Measurements from ENCODE around the gene IGSF3. TPM values are rescaled to one million over a fixed set of nuclear protein-coding genes. Genes with fewer than 3 reads are reported as not detected.

The IGSF3 gene
- 1 to 10 TPM; 1.5 to 8.0 TPM for total RNA-seq

DNA sequence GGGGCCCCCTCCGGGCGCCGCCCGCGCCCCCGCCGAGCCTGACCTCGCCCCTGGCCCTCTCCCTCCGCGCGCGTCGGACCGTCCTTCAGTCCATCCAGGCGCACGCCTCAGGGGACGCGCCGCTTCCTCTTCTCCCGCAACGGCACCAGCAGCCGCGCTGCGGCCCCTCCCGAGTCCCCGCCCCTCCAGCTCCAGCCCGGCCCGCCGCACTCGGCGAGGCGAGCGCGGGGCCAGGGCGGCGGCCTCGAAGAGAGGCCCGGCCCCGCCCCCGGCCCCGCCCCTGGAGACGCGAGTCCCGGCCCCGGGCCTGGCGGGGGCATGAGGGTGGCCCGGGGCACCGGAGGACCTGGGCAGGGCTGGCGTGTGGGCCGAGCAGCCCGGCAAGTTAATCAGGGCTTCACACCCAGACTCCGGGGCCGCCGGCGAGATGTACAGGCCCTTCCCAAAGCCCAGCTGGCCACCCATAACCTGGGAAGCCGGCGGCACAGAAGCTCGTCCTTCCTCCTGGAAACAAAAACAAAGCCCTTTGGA is at the start of gene IGSF3:
IGSF3 (minus strand) TSS at position 159 of the 531 bp plus-strand sequence. CDS start 1,407 bp downstream, outside the sequence.
- no peaks in the 10 kb centered on the region for H3K36me3 ChIP-seq
- ATAC-seq (ENCODE audit: insufficient number of reproducible peaks, low FRiP score, low read depth) (no peak), DNase-seq (ENCODE audit: low spot score) (no peak)
- H3K4me3 ChIP-seq: peak within 1 kb of the TSS; percentile 89
- H3K9me3 ChIP-seq: no peaks in the 10 kb centered on the region
- TF ChIP-seq, protein P1, sequence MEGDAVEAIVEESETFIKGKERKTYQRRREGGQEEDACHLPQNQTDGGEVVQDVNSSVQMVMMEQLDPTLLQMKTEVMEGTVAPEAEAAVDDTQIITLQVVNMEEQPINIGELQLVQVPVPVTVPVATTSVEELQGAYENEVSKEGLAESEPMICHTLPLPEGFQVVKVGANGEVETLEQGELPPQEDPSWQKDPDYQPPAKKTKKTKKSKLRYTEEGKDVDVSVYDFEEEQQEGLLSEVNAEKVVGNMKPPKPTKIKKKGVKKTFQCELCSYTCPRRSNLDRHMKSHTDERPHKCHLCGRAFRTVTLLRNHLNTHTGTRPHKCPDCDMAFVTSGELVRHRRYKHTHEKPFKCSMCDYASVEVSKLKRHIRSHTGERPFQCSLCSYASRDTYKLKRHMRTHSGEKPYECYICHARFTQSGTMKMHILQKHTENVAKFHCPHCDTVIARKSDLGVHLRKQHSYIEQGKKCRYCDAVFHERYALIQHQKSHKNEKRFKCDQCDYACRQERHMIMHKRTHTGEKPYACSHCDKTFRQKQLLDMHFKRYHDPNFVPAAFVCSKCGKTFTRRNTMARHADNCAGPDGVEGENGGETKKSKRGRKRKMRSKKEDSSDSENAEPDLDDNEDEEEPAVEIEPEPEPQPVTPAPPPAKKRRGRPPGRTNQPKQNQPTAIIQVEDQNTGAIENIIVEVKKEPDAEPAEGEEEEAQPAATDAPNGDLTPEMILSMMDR (IDR thresholded peaks at IDR 0.05): no peak
- no peak within 1 kb of the TSS for H3K27ac ChIP-seq
- H3K27me3 ChIP-seq (replicated peaks; ENCODE audit: insufficient read depth): no peaks in the 10 kb centered on the region
- peaks cover 11 to 13% of the 10 kb centered on the region in 2 donors for H3K4me1 ChIP-seq (ENCODE audit: control insufficient read depth in 1 of 2, low read depth in 2 of 2)

DNA sequence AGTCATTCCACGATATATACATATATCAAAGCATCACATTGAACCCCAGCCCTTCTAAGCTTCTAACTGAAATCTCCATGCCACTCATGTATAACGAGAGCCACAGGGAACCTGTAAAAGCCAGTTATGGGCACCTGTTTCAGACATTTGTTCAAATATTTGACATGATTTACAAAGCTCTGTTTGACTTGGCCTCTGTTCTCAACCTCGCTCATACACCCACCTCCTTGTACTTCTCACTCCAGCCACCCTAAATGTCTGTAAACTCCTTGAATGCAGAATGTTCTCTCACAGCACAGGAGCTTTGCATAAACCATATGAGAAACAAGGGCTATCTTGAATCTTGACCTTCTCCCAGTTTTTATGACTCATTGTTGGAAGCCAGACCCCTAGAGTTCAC is 49.8 kb upstream of the IGSF3 start:
- TF ChIP-seq, protein P1 (IDR thresholded peaks at IDR 0.05): no peak
- H3K9me3 ChIP-seq: no peaks in the 10 kb centered on the region
- H3K36me3 ChIP-seq: no peaks in the 10 kb centered on the region
- DNase-seq (ENCODE audit: low spot score) (no peak), ATAC-seq (ENCODE audit: insufficient number of reproducible peaks, low FRiP score, low read depth) (no peak)
- H3K4me1 ChIP-seq (ENCODE audit: control insufficient read depth in 1 of 2, low read depth in 2 of 2): no peaks in the 10 kb centered on the region
- H3K27ac ChIP-seq: no peak overlapping the region
- no peak overlapping the region for H3K4me3 ChIP-seq
- H3K27me3 ChIP-seq (replicated peaks; ENCODE audit: insufficient read depth): no peaks in the 10 kb centered on the region

DNA sequence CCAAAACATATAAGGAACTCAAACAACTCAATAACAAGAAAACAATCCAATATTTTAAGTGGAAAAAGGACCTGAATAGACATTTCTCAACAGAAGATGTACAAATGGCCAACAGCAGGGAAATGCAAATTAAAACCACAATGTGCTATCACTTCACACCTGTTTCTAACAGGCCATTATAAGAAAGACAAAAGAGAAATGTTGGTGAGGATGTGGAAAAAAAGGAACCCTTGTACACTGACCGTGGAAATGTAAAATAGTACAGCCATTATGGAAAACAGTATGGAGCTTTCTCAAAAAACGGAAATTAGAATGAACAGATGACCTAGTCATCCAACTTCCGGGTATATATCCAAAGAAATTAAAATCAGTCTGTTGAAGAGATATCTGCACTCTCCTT is 48.9 kb upstream of the IGSF3 start:
- ATAC-seq (ENCODE audit: insufficient number of reproducible peaks, low FRiP score, low read depth) (no peak), DNase-seq (ENCODE audit: low spot score) (no peak)
- Histone ChIP-seq H3K27ac (no peak overlapping the region), H3K4me3 (no peak overlapping the region), H3K9me3 (no peaks in the 10 kb centered on the region), H3K36me3 (no peaks in the 10 kb centered on the region), H3K4me1 (ENCODE audit: control insufficient read depth in 1 of 2, low read depth in 2 of 2) (peaks cover 0 to 2% of the 10 kb centered on the region in 2 donors), H3K27me3 (replicated peaks; ENCODE audit: insufficient read depth) (no peaks in the 10 kb centered on the region)
- TF ChIP-seq, protein P1 (IDR thresholded peaks at IDR 0.05): no peak

DNA sequence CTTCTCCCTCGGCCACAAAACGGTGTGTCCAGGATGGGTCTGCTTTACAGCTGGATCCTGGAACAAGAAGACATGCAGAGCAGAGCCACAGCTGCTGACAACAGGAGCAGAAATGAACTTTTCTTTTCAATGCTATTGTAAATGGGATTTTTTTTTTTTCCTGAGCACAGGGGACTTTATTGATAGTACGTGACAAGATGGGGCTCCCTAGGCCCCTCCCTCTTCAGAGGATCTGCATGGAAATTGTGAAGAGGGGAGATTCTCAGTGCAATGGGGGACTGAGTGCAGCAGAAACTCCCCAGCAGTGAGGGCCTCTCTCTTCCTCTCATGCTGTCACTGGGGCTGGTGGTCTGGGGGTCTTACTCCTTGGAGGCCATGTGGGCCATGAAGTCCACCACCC is 45.9 kb upstream of the IGSF3 start:
- ATAC-seq (ENCODE audit: insufficient number of reproducible peaks, low FRiP score, low read depth) (no peak), DNase-seq (ENCODE audit: low spot score) (no peak)
- peaks cover 3 to 12% of the 10 kb centered on the region in 2 donors for H3K4me1 ChIP-seq (ENCODE audit: control insufficient read depth in 1 of 2, low read depth in 2 of 2)

DNA sequence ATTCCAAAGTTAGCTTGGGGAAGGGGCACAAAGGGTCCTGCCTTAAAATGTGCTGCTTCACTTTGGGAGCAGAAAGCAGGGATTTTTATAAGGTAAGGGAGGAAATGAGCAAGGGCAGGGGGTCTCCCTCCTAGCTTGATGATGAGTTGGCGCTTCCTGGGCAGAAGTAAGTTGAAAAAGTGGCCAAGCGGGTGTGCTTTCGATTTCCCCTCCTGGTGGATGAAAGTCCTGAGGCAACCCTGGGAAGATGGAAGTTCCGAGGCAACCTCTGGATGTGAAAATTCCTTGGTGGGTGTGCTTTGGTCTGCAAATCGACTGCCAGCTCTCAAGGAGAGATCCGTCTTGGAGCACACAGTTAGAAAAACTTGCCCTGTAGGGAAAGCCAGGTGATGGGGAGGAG is 45.0 kb upstream of the IGSF3 start:
- H3K4me3 ChIP-seq: no peak overlapping the region
- no peak for ATAC-seq (ENCODE audit: insufficient number of reproducible peaks, low FRiP score, low read depth)
- no peaks in the 10 kb centered on the region for H3K27me3 ChIP-seq (replicated peaks; ENCODE audit: insufficient read depth)
- H3K36me3 ChIP-seq: no peaks in the 10 kb centered on the region
- no peaks in the 10 kb centered on the region for H3K9me3 ChIP-seq
- peaks cover 3 to 12% of the 10 kb centered on the region in 2 donors for H3K4me1 ChIP-seq (ENCODE audit: control insufficient read depth in 1 of 2, low read depth in 2 of 2)
- TF ChIP-seq, protein P1 (IDR thresholded peaks at IDR 0.05): no peak
- no peak overlapping the region for H3K27ac ChIP-seq
- no peak for DNase-seq (ENCODE audit: low spot score)

More for the DNA sequence above, 45.9 kb upstream of the IGSF3 start:
- no peaks in the 10 kb centered on the region for H3K36me3 ChIP-seq
- TF ChIP-seq, protein P1 (IDR thresholded peaks at IDR 0.05): no peak
- H3K27me3 ChIP-seq (replicated peaks; ENCODE audit: insufficient read depth): no peaks in the 10 kb centered on the region
- H3K9me3 ChIP-seq: no peaks in the 10 kb centered on the region
- H3K27ac ChIP-seq: no peak overlapping the region
- H3K4me3 ChIP-seq: no peak overlapping the region
